GM23338 (cell line): ENCODE measurements around the gene LRP11. TPM values are rescaled to one million over a fixed set of nuclear protein-coding genes. Genes with fewer than 3 reads are reported as not detected.

Experiments
- ATAC-seq: fragments of 200-7000 bp; cut with Tn5 transposase; 3 replicates; pipeline ENCODE4 v1.9.1; 2020
- DNase-seq: peaks from one replicate; pipeline ENCODE4 v3.0.0-alpha.2; 2015; ENCODE audit warnings: low spot score
- H2AFZ ChIP-seq: fragments of 200-600 bp; sonication (generic); 2 replicates; pipeline ENCODE4 v1.8.0; 2016; ENCODE audit warnings: antibody characterized with exemption, mild to moderate bottlenecking, moderate library complexity
- H3F3A ChIP-seq: fragments of 200-600 bp; sonication (generic); replicated peaks from 2 replicates; pipeline ENCODE4 v1.8.0; 2017; ENCODE audit warnings: antibody characterized with exemption, mixed run types, low read depth
- H3K27ac ChIP-seq: fragments of 200-600 bp; sonication (generic); 2 replicates; pipeline ENCODE4 v1.6.1; 2016; ENCODE audit warnings: low read depth
- H3K27me3 ChIP-seq: fragments of 200-600 bp; sonication (generic); 2 replicates; pipeline ENCODE4 v1.8.0; 2016; ENCODE audit warnings: mild to moderate bottlenecking, mixed run types, moderate library complexity; ENCODE audit not compliant: insufficient read depth
- H3K36me3 ChIP-seq: fragments of 200-600 bp; sonication (generic); 2 replicates; pipeline ENCODE4 v1.8.0; 2016; ENCODE audit warnings: mild to moderate bottlenecking; ENCODE audit not compliant: insufficient read depth
- H3K4me1 ChIP-seq: fragments of 200-600 bp; sonication (generic); 2 replicates; pipeline ENCODE4 v1.8.0; 2016; ENCODE audit warnings: mild to moderate bottlenecking, moderate library complexity; ENCODE audit not compliant: insufficient read depth
- H3K4me2 ChIP-seq: fragments of 200-600 bp; sonication (generic); 2 replicates; pipeline ENCODE4 v1.7.1; 2017; ENCODE audit warnings: mixed run types
- H3K4me3 ChIP-seq: fragments of 200-600 bp; sonication (generic); 2 replicates; pipeline ENCODE4 v1.6.1; 2016; ENCODE audit warnings: mixed run types
- H3K79me2 ChIP-seq: fragments of 200-600 bp; sonication (generic); replicated peaks from 2 replicates; pipeline ENCODE4 v1.8.0; 2017; ENCODE audit warnings: mild to moderate bottlenecking; ENCODE audit not compliant: insufficient read depth
- H3K9me2 ChIP-seq: fragments of 200-600 bp; sonication (generic); 2 replicates; pipeline ENCODE4 v1.8.0; 2017; ENCODE audit not compliant: insufficient read depth
- H4K20me1 ChIP-seq: fragments of 200-600 bp; sonication (generic); replicated peaks from 2 replicates; pipeline ENCODE4 v1.8.0; 2017; ENCODE audit warnings: mild to moderate bottlenecking; ENCODE audit not compliant: insufficient read depth
- H3K27ac Mint-ChIP-seq: 2 replicates; pipeline ENCODE4 v1.8.0; 2020; ENCODE audit warnings: inconsistent platforms, mild to moderate bottlenecking, moderate library complexity, mixed read lengths
- H3K27me3 Mint-ChIP-seq: 3 replicates; pipeline ENCODE4 v1.8.0; 2022; ENCODE audit warnings: low read depth, mild to moderate bottlenecking, moderate library complexity, mixed read lengths, inconsistent platforms; ENCODE audit not compliant: insufficient read depth, poor library complexity
- H3K36me3 Mint-ChIP-seq: 3 replicates; pipeline ENCODE4 v1.8.0; 2021; ENCODE audit warnings: low read depth, mild to moderate bottlenecking, inconsistent platforms, moderate library complexity, mixed read lengths
- H3K4me1 Mint-ChIP-seq: 3 replicates; pipeline ENCODE4 v1.8.0; 2020; ENCODE audit warnings: mild to moderate bottlenecking, inconsistent platforms, mixed read lengths
- H3K4me3 Mint-ChIP-seq: 3 replicates; pipeline ENCODE4 v1.8.0; 2021; ENCODE audit warnings: moderate library complexity, mild to moderate bottlenecking, inconsistent platforms, mixed read lengths
- H3K9me3 Mint-ChIP-seq: 3 replicates; pipeline ENCODE4 v1.8.0; 2020; ENCODE audit warnings: moderate library complexity, mild to moderate bottlenecking, inconsistent platforms, mixed read lengths
- CTCF ChIP-seq, 2 experiments: fragments of 200-600 bp in 1 of 2; sonication (generic) in 1 of 2; conservative IDR thresholded peaks; 2 replicates each; pipeline versions ENCODE4 v1.5.1 to v1.6.1; 2016 to 2017; ENCODE audit warnings: antibody characterized with exemption in 2 of 2, low read depth in 2 of 2, mild to moderate bottlenecking in 2 of 2, moderate library complexity in 1 of 2
- EZH2phosphoT487 ChIP-seq: fragments of 200-600 bp; sonication (generic); IDR thresholded peaks from one replicate; pipeline ENCODE4 v1.8.1; 2018; ENCODE audit warnings: antibody characterized with exemption; ENCODE audit not compliant: unreplicated experiment
- NANOG ChIP-seq: IDR thresholded peaks from 2 replicates; pipeline ENCODE4 v1.6.1; 2016; ENCODE audit warnings: antibody characterized with exemption, borderline replicate concordance
- REST ChIP-seq: IDR thresholded peaks from one replicate; pipeline ENCODE4 v1.6.1; 2018; ENCODE audit warnings: antibody characterized with exemption; ENCODE audit not compliant: unreplicated experiment
- STAT1 ChIP-seq: IDR thresholded peaks from one replicate; pipeline ENCODE4 v1.6.1; 2016; ENCODE audit warnings: antibody characterized with exemption; ENCODE audit not compliant: unreplicated experiment
- ZNF114 ChIP-seq: fragments of 250-450 bp; sonication (Bioruptor Pico); IDR thresholded peaks from 2 replicates; pipeline ENCODE4 v1.5.0; 2020; ENCODE audit warnings: mild to moderate bottlenecking, moderate library complexity
- ZNF331 ChIP-seq: fragments of 250-450 bp; sonication (Bioruptor Pico); IDR thresholded peaks from 2 replicates; pipeline ENCODE4 v1.5.0; 2020; ENCODE audit warnings: low read depth, mild to moderate bottlenecking, moderate library complexity
- polyA plus RNA-seq: library from polyadenylated mRNA; unstranded; fragments of >200 nt; fragmentation: Nextera tagmentation; extraction: Ambion mirVana; gene quantifications from 2 replicates; pipeline ENCODE4 v1.2.1, GENCODE V29; 2016
- total RNA-seq: library from RNA; depleted of rRNA; stranded (reverse); fragments of >200 nt; shearing (Covaris generic); gene quantifications from 2 replicates; pipeline ENCODE4 v1.2.3, GENCODE V29; 2014

Gene LRP11
- total and polyA plus RNA-seq, 2 experiments from 2014 or later, result 10.8 to 37.1 TPM

DNA sequence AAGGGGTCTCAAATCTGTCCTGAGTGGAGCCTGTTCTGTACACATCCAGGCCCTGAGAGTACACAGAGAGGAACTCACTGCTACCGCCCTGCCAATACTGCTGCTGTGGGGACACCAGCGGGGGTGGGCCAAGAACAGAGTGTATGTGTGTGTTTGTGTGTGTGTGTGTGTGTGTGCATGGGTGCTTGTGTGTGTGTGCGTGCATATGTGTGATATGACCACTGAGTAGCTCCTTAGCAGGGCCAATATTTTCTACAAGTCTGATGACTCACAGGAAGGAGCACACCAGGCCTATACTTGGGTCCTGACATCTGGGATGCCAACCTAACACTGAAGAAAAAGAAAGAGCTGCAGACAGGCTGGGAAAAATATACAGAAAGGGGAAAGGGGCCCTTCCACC, 32.3 kb upstream of the LRP11 start:
- Histone ChIP-seq H3K9me2 (no peaks in the 10 kb centered on the region), H3K27ac (no peak overlapping the region), H3K36me3 (no peaks in the 10 kb centered on the region), H3F3A (no peaks in the 10 kb centered on the region), H3K4me3 (no peak overlapping the region), H4K20me1 (no peaks in the 10 kb centered on the region; the same call in 1 of the 2 replicates), H3K4me2 (no peak overlapping the region), H3K4me1 (no peaks in the 10 kb centered on the region; the same call in 1 of the 2 replicates), H3K79me2 (no peaks in the 10 kb centered on the region), H3K27me3 (no peaks in the 10 kb centered on the region), H2AFZ (no peak overlapping the region)
- Mint-ChIP-seq H3K9me3 (no peaks in the 10 kb centered on the region; the same call in 2 of the 3 replicates), H3K27ac (no peak overlapping the region), H3K36me3 (no peaks in the 10 kb centered on the region), H3K4me1 (peaks cover 11% of the 10 kb centered on the region; the same call in 2 of the 3 replicates), H3K4me3 (no peak overlapping the region), H3K27me3 (peaks cover 19% of the 10 kb centered on the region)
- TF ChIP-seq NANOG, result no peak
- no peak for TF ChIP-seq ZNF331
- DNase-seq (no peak), ATAC-seq (no peak)

DNA sequence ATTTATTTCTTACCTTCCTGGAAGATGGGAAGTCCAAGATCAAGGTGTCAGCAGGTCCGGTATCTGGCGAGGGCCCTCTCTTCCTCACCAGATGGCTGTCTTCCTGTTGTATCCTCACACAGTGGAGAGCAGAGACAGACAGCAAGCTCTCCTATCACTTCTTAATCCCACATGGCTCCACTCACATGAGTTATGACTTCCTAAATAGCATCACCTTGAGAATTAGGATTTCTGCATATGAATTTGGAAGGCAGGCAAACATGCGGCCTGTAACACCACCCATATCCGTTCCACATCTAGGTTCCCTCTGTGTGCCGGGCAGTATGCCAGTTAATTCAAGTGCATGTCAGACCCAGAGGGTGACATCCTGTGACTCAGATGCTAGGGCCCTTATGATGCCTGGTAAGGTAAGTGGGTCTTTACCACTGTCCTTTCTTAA, 31.7 kb upstream of the LRP11 start:
- Mint-ChIP-seq H3K36me3 (no peaks in the 10 kb centered on the region), H3K9me3 (no peaks in the 10 kb centered on the region; the same call in 2 of the 3 replicates), H3K4me3 (no peak overlapping the region; the same call in 2 of the 3 replicates), H3K4me1 (peaks cover 11% of the 10 kb centered on the region; the same call in 2 of the 3 replicates), H3K27ac (no peak overlapping the region), H3K27me3 (peaks cover 19% of the 10 kb centered on the region)
- no peak overlapping the region for H3K27ac ChIP-seq
- no peaks in the 10 kb centered on the region; the same call in 1 of the 2 replicates for H3K4me1 ChIP-seq
- H3F3A ChIP-seq, result no peaks in the 10 kb centered on the region
- H3K4me3 ChIP-seq, result no peak overlapping the region
- no peak overlapping the region for H2AFZ ChIP-seq
- ATAC-seq (no peak), DNase-seq (no peak)
- H3K79me2 ChIP-seq, result no peaks in the 10 kb centered on the region
- H3K9me2 ChIP-seq, result no peaks in the 10 kb centered on the region
- no peaks in the 10 kb centered on the region; the same call in 1 of the 2 replicates for H4K20me1 ChIP-seq
- no peak overlapping the region for H3K4me2 ChIP-seq
- no peak for TF ChIP-seq REST
- no peak for TF ChIP-seq EZH2phosphoT487
- TF ChIP-seq ZNF114 (CRISPR knock-in tag), result no peak
- no peak for TF ChIP-seq CTCF (conservative IDR thresholded peaks at IDR 0.05; ENCODE audit: low read depth in 2 of 2)
- no peak for TF ChIP-seq STAT1
- H3K27me3 ChIP-seq, result no peaks in the 10 kb centered on the region
- no peaks in the 10 kb centered on the region for H3K36me3 ChIP-seq
